ENCODE data around the gene LRP5.

DNA sequence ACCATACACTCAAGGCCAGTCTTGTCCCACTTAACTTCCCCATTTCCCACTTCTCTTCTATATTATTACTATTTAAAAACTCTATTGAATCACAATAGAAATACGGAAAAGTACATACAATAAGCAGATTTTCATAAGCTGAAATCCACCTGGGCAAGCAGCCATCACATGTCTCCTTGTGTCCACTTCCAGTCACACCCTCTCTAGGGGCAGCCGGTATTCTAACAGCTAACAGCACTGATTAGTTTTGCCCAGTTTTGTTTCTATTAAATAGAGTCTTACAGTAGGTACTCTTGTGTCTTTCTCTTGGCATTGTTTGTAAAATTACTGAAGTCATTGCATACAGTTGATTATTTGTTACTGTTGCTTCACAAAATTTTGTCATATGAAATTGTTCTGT is 185.9 kb downstream of the LRP5 start:
- TF ChIP-seq, protein P1, sequence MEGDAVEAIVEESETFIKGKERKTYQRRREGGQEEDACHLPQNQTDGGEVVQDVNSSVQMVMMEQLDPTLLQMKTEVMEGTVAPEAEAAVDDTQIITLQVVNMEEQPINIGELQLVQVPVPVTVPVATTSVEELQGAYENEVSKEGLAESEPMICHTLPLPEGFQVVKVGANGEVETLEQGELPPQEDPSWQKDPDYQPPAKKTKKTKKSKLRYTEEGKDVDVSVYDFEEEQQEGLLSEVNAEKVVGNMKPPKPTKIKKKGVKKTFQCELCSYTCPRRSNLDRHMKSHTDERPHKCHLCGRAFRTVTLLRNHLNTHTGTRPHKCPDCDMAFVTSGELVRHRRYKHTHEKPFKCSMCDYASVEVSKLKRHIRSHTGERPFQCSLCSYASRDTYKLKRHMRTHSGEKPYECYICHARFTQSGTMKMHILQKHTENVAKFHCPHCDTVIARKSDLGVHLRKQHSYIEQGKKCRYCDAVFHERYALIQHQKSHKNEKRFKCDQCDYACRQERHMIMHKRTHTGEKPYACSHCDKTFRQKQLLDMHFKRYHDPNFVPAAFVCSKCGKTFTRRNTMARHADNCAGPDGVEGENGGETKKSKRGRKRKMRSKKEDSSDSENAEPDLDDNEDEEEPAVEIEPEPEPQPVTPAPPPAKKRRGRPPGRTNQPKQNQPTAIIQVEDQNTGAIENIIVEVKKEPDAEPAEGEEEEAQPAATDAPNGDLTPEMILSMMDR (IDR thresholded peaks at IDR 0.05): no peak
- TF ChIP-seq POLR2AphosphoS5 (IDR thresholded peaks at IDR 0.05; ENCODE audit: insufficient read depth in 1 of 2, low read depth in 1 of 2): no peak
- no peak for TF ChIP-seq POLR2A (IDR thresholded peaks at IDR 0.05)

All from vagina (tissue), 2 donors.